PC-9 (cell line): Measurements from ENCODE around the gene LIN37.

Experiments
- EZH2 ChIP-seq: fragments of 200-600 bp; sonication (generic); IDR thresholded peaks from 2 replicates; pipeline ENCODE4 v1.8.0; 2017; ENCODE audit warnings: antibody characterized with exemption, low read depth
- TF ChIP-seq, protein P1 (sequence below): fragments of 200-600 bp; sonication (generic); conservative IDR thresholded peaks from 2 replicates; pipeline ENCODE4 v1.6.1; 2017; ENCODE audit warnings: mixed run types, antibody characterized with exemption, mild to moderate bottlenecking, moderate library complexity

GRCh38 chr19:35730326-35730725 lies 18.1 kb upstream of the LIN37 start:
- TF ChIP-seq, protein P1, sequence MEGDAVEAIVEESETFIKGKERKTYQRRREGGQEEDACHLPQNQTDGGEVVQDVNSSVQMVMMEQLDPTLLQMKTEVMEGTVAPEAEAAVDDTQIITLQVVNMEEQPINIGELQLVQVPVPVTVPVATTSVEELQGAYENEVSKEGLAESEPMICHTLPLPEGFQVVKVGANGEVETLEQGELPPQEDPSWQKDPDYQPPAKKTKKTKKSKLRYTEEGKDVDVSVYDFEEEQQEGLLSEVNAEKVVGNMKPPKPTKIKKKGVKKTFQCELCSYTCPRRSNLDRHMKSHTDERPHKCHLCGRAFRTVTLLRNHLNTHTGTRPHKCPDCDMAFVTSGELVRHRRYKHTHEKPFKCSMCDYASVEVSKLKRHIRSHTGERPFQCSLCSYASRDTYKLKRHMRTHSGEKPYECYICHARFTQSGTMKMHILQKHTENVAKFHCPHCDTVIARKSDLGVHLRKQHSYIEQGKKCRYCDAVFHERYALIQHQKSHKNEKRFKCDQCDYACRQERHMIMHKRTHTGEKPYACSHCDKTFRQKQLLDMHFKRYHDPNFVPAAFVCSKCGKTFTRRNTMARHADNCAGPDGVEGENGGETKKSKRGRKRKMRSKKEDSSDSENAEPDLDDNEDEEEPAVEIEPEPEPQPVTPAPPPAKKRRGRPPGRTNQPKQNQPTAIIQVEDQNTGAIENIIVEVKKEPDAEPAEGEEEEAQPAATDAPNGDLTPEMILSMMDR: no peak
- TF ChIP-seq EZH2: no peak
